Breast epithelium (tissue), 3 donors: Measurements from ENCODE around the gene KCNG2.

Source experiments
- POLR2A ChIP-seq: fragments of 450-650 bp; IDR thresholded peaks from one replicate; pipeline ENCODE4 v1.6.1; 2016; ENCODE audit warnings: antibody characterized with exemption, mild to moderate bottlenecking, moderate library complexity
- TF ChIP-seq, protein P1 (sequence below), 3 donors: fragments of 450-650 bp; IDR thresholded peaks; one replicate each; pipeline ENCODE4 v1.5.1; 2016 to 2017; ENCODE audit warnings: antibody characterized with exemption in 3 of 3, mild to moderate bottlenecking in 3 of 3, moderate library complexity in 3 of 3

DNA sequence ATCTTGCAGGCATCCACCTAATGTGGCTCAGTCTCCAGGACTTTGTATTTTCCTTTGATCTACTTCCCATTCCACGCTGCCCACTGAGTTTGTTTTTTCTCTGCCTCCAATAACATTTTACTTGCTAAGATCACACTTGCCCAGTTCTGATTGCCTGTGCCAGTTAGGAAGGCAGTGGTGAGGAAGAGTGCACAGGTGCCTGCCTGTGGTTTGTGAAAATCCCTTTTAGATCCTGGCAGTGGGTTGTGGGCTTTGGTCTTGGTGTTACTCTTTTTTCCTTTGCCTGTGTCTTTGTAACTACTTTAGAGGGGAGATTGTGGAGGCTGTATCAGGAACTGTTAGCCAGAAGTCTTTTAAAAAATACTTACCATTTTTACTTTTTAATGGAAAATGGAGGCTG lies 36.9 kb upstream of the KCNG2 start:
- no peak for TF ChIP-seq POLR2A
- TF ChIP-seq, protein P1, sequence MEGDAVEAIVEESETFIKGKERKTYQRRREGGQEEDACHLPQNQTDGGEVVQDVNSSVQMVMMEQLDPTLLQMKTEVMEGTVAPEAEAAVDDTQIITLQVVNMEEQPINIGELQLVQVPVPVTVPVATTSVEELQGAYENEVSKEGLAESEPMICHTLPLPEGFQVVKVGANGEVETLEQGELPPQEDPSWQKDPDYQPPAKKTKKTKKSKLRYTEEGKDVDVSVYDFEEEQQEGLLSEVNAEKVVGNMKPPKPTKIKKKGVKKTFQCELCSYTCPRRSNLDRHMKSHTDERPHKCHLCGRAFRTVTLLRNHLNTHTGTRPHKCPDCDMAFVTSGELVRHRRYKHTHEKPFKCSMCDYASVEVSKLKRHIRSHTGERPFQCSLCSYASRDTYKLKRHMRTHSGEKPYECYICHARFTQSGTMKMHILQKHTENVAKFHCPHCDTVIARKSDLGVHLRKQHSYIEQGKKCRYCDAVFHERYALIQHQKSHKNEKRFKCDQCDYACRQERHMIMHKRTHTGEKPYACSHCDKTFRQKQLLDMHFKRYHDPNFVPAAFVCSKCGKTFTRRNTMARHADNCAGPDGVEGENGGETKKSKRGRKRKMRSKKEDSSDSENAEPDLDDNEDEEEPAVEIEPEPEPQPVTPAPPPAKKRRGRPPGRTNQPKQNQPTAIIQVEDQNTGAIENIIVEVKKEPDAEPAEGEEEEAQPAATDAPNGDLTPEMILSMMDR (IDR thresholded peaks at IDR 0.05) = no peak
